Measurements from ENCODE around the gene KIF26B.

GRCh38 chr1:245651093-245651492 lies 496.3 kb downstream of the KIF26B start:
- TF ChIP-seq CTCF (IDR thresholded peaks at IDR 0.05; ENCODE audit: low read depth, low read length) (no peak), EZH2phosphoT487 (IDR thresholded peaks at IDR 0.05; ENCODE audit: low read depth) (no peak)

All from OCI-LY3 (cell line).